Endothelial cell (in vitro differentiated cells): ENCODE data around the gene OTOP2. TPM values are rescaled to one million over a fixed set of nuclear protein-coding genes. Genes with fewer than 3 reads are reported as not detected.

Experiments used
- DNase-seq: peaks from one replicate; pipeline ENCODE4 v3.0.0; 2021; ENCODE audit warnings: low spot score
- H3K27ac Mint-ChIP-seq: one replicate; pipeline ENCODE4 v1.8.0; 2021; ENCODE audit warnings: mixed read lengths, inconsistent platforms; ENCODE audit not compliant: unreplicated experiment
- H3K27me3 Mint-ChIP-seq: one replicate; pipeline ENCODE4 v1.8.0; 2021; ENCODE audit warnings: mild to moderate bottlenecking, moderate library complexity, mixed read lengths, inconsistent platforms; ENCODE audit not compliant: unreplicated experiment
- H3K36me3 Mint-ChIP-seq: one replicate; pipeline ENCODE4 v1.8.0; 2021; ENCODE audit warnings: mild to moderate bottlenecking, low read depth, mixed read lengths, inconsistent platforms; ENCODE audit not compliant: unreplicated experiment
- H3K4me1 Mint-ChIP-seq: one replicate; pipeline ENCODE4 v1.8.0; 2021; ENCODE audit warnings: mild to moderate bottlenecking, mixed read lengths, inconsistent platforms; ENCODE audit not compliant: unreplicated experiment
- H3K4me3 Mint-ChIP-seq: one replicate; pipeline ENCODE4 v1.8.0; 2021; ENCODE audit warnings: mild to moderate bottlenecking, mixed read lengths, inconsistent platforms; ENCODE audit not compliant: unreplicated experiment
- H3K9me3 Mint-ChIP-seq: one replicate; pipeline ENCODE4 v1.8.0; 2021; ENCODE audit warnings: mixed read lengths, inconsistent platforms; ENCODE audit not compliant: unreplicated experiment
- CTCF ChIP-seq: fragments of 200-600 bp; sonication (generic); IDR thresholded peaks from one replicate; pipeline ENCODE4 v1.5.0; 2021; ENCODE audit warnings: antibody characterized with exemption; ENCODE audit not compliant: unreplicated experiment
- total RNA-seq: library from RNA; stranded (reverse); fragmentation: NEBNext Ultra II Directional; extraction: Animal tissue kit (Norgen Biotek cat#: 25700); gene quantifications from one replicate; pipeline ENCODE4 v1.2.1, GENCODE V29; 2021; ENCODE audit not compliant: unreplicated experiment

The OTOP2 gene
- total RNA-seq, 1 donor from 2014 or later, result not detected

GRCh38 chr17:74877592-74878548 is 46.2 kb upstream of the OTOP2 start:
- DNase-seq, result no peak
- no peak for TF ChIP-seq CTCF
- Mint-ChIP-seq H3K27me3 (peaks cover 12% of the 10 kb centered on the region), H3K4me3 (no peak overlapping the region), H3K27ac (no peak overlapping the region), H3K9me3 (no peaks in the 10 kb centered on the region), H3K4me1 (peaks cover 3% of the 10 kb centered on the region), H3K36me3 (no peaks in the 10 kb centered on the region)

GRCh38 chr17:74878658-74879057 is 45.4 kb upstream of the OTOP2 start:
- no peak overlapping the region for H3K4me3 Mint-ChIP-seq
- no peaks in the 10 kb centered on the region for H3K36me3 Mint-ChIP-seq
- H3K4me1 Mint-ChIP-seq, result peaks cover 3% of the 10 kb centered on the region
- H3K27me3 Mint-ChIP-seq, result peaks cover 8% of the 10 kb centered on the region
- TF ChIP-seq CTCF, result no peak
- H3K27ac Mint-ChIP-seq, result no peak overlapping the region
- H3K9me3 Mint-ChIP-seq, result no peaks in the 10 kb centered on the region
- no peak for DNase-seq

GRCh38 chr17:74879308-74879707 is 44.8 kb upstream of the OTOP2 start:
- H3K4me1 Mint-ChIP-seq, result peaks cover 3% of the 10 kb centered on the region
- no peak for DNase-seq
- no peaks in the 10 kb centered on the region for H3K9me3 Mint-ChIP-seq
- no peak overlapping the region for H3K27ac Mint-ChIP-seq
- H3K27me3 Mint-ChIP-seq, result peaks cover 8% of the 10 kb centered on the region
- no peak overlapping the region for H3K4me3 Mint-ChIP-seq
- TF ChIP-seq CTCF, result no peak
- H3K36me3 Mint-ChIP-seq, result no peaks in the 10 kb centered on the region

DNA sequence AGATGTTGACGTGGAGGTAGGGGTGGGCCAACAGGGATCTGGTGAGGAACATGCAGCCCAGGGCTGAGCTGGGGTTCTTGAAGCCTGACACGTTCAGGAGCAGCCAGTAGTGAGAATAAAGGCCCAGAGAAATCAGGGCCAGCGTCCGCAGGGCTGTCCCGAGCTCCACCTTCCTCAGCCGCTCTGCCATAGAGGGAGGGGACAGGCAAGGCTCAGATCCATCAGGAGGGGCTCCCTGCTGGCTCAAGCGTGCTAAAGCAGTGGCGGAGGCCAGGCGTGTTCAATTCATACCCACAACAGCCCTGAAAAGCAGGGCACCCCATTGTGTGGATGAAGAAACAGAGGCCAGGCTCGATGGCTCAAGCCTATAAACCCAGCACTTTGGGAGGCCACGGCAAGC is 43.0 kb upstream of the OTOP2 start:
- no peak overlapping the region for H3K4me3 Mint-ChIP-seq
- peaks cover 3% of the 10 kb centered on the region for H3K4me1 Mint-ChIP-seq
- no peaks in the 10 kb centered on the region for H3K36me3 Mint-ChIP-seq
- no peak overlapping the region for H3K27ac Mint-ChIP-seq
- no peaks in the 10 kb centered on the region for H3K9me3 Mint-ChIP-seq
- TF ChIP-seq CTCF, result no peak
- peaks cover 8% of the 10 kb centered on the region for H3K27me3 Mint-ChIP-seq
- DNase-seq, result no peak
